Medulla oblongata (tissue), 1 donor: ENCODE data around the gene SMPD3.
A peak's percentile ranks its signal among the peaks of the same experiment; 100 is the strongest.

Source experiments
- DNase-seq: peaks from one replicate; pipeline ENCODE4 v3.0.0-alpha.2; 2015; ENCODE audit errors: extremely low spot score

Gene SMPD3

GRCh38 chr16:68383858-68384257 is 64.5 kb downstream of the SMPD3 start:
- DNase-seq = no peak

- DNase-seq = no peak
These were observed 66.0 kb downstream of the SMPD3 start for GRCh38 chr16:68382296-68382718.

GRCh38 chr16:68381363-68381724 is 67.0 kb downstream of the SMPD3 start:
- DNase-seq = no peak

- DNase-seq = no peak
These were observed 67.5 kb downstream of the SMPD3 start for GRCh38 chr16:68380676-68381362.

- DNase-seq = no peak
These were observed 68.0 kb downstream of the SMPD3 start for GRCh38 chr16:68380348-68380670.

GRCh38 chr16:68379472-68380347 is 68.6 kb downstream of the SMPD3 start:
- no peak for DNase-seq

- no peak for DNase-seq
These were observed 69.6 kb downstream of the SMPD3 start for GRCh38 chr16:68378436-68379415.

- DNase-seq = peak; percentile 38
These were observed 70.5 kb downstream of the SMPD3 start for GRCh38 chr16:68377667-68378393.

GRCh38 chr16:68377221-68377620 is 71.1 kb downstream of the SMPD3 start:
- DNase-seq = no peak

- DNase-seq = no peak
These were observed 71.7 kb downstream of the SMPD3 start for GRCh38 chr16:68376590-68376989.

GRCh38 chr16:68375801-68376536 is 72.3 kb downstream of the SMPD3 start:
- DNase-seq = no peak

GRCh38 chr16:68374961-68375660 is 73.2 kb downstream of the SMPD3 start:
- no peak for DNase-seq

GRCh38 chr16:68374246-68374805 is 74.0 kb downstream of the SMPD3 start:
- DNase-seq = no peak

- no peak for DNase-seq
These were observed 74.6 kb downstream of the SMPD3 start for GRCh38 chr16:68373528-68374245.

GRCh38 chr16:68372806-68373205 is 75.5 kb downstream of the SMPD3 start:
- DNase-seq = no peak

- DNase-seq = no peak
These were observed 76.0 kb downstream of the SMPD3 start for GRCh38 chr16:68372381-68372720.

- no peak for DNase-seq
These were observed 76.5 kb downstream of the SMPD3 start for GRCh38 chr16:68371706-68372380.

GRCh38 chr16:68371276-68371651 is 77.0 kb downstream of the SMPD3 start:
- no peak for DNase-seq
